Ascending aorta (tissue), 2 donors: Measurements from ENCODE around the gene LSM3. TPM values are rescaled to one million over a fixed set of nuclear protein-coding genes. Genes with fewer than 3 reads are reported as not detected.
A peak's percentile ranks its signal among the peaks of the same experiment; 100 is the strongest.

ENCODE experiments used
- DNase-seq, 2 donors: peaks; one replicate each; pipeline ENCODE4 v3.0.0-alpha.2; 2019; ENCODE audit warnings: low spot score in 2 of 2
- H3K27ac ChIP-seq, 2 donors: fragments of 200-600 bp; sonication (generic); one replicate each; pipeline ENCODE4 v1.5.1; 2016 to 2017; ENCODE audit warnings: mild to moderate bottlenecking in 1 of 2
- H3K27me3 ChIP-seq: fragments of 200-600 bp; sonication (generic); one replicate; pipeline ENCODE4 v1.5.1; 2017
- H3K36me3 ChIP-seq, 2 donors: fragments of 200-600 bp; sonication (generic); one replicate each; pipeline ENCODE4 v1.5.1; 2016
- H3K4me1 ChIP-seq, 2 donors: fragments of 200-600 bp; sonication (generic); one replicate each; pipeline ENCODE4 v1.5.1; 2016 to 2017; ENCODE audit warnings: mild to moderate bottlenecking in 1 of 2
- H3K4me3 ChIP-seq, 2 donors: fragments of 200-600 bp; sonication (generic); one replicate each; pipeline ENCODE4 v1.5.1; 2016 to 2017; ENCODE audit warnings: mild to moderate bottlenecking in 1 of 2
- H3K9me3 ChIP-seq, 2 donors: fragments of 200-600 bp; sonication (generic); one replicate each; pipeline ENCODE4 v1.5.1; 2016
- CTCF ChIP-seq, 3 experiments: fragments of 200-600 bp in 2 of 3; fragments of 450-650 bp in 1 of 3; sonication (generic) in 2 of 3; IDR thresholded peaks; one replicate each; pipeline ENCODE4 v1.5.1; 2016 to 2019; ENCODE audit warnings: antibody characterized with exemption in 3 of 3, mild to moderate bottlenecking in 1 of 3, moderate library complexity in 1 of 3
- intact Hi-C: fragments of 100-400 bp; cut with DNase I; formaldehyde crosslinking; loops from one replicate; pipeline ENCODE4 v1.15.1; 2023
- total RNA-seq: library from RNA; depleted of rRNA; stranded (reverse); fragments of >200 nt; gene quantifications from one replicate; pipeline ENCODE4 v1.1.0, GENCODE V29; 2016

LSM3 gene
- total RNA-seq, 1 donor from 2014 or later = 3.9 TPM

- Histone ChIP-seq H3K36me3 (no peaks in the 10 kb centered on the region), H3K27ac (no peak overlapping the region), H3K9me3 (no peaks in the 10 kb centered on the region), H3K4me3 (no peak overlapping the region), H3K4me1 (no peaks in the 10 kb centered on the region), H3K27me3 (no peaks in the 10 kb centered on the region)
- no peak for TF ChIP-seq CTCF (IDR thresholded peaks at IDR 0.05)
- intact Hi-C loops = no loop called here
- DNase-seq = no peak
Observed at GRCh38 chr3:14214764-14215163, 36.1 kb downstream of the LSM3 start.

- H3K4me3 ChIP-seq = peak overlapping the region in 1 of 2 donors; percentile 48
- DNase-seq = peak in 1 of 2 donors; percentile 51
- intact Hi-C loops = no loop called here
- peak overlapping the region in 1 of 2 donors; percentile 69 for H3K27ac ChIP-seq
- TF ChIP-seq CTCF (IDR thresholded peaks at IDR 0.05) = peak in 2 of 3 experiments; percentile 14 to 44
- no peaks in the 10 kb centered on the region for H3K27me3 ChIP-seq
- no peaks in the 10 kb centered on the region for H3K4me1 ChIP-seq
- H3K9me3 ChIP-seq = no peaks in the 10 kb centered on the region
- no peaks in the 10 kb centered on the region for H3K36me3 ChIP-seq
Observed at GRCh38 chr3:14216257-14217048, 37.8 kb downstream of the LSM3 start.

- H3K4me3 ChIP-seq = no peak overlapping the region
- no peaks in the 10 kb centered on the region for H3K36me3 ChIP-seq
- no peak overlapping the region for H3K27ac ChIP-seq
- no peaks in the 10 kb centered on the region for H3K4me1 ChIP-seq
- no peaks in the 10 kb centered on the region for H3K27me3 ChIP-seq
- no peak for DNase-seq
- no peak for TF ChIP-seq CTCF (IDR thresholded peaks at IDR 0.05)
- intact Hi-C loops = no loop called here
- H3K9me3 ChIP-seq = peaks cover 0 to 7% of the 10 kb centered on the region in 2 donors
Observed at GRCh38 chr3:14218355-14218754, 39.7 kb downstream of the LSM3 start.

GRCh38 chr3:14220933-14221332 is 42.3 kb downstream of the LSM3 start:
- Histone ChIP-seq H3K4me1 (no peaks in the 10 kb centered on the region), H3K27ac (no peak overlapping the region), H3K36me3 (no peaks in the 10 kb centered on the region), H3K9me3 (peaks cover 0 to 7% of the 10 kb centered on the region in 2 donors), H3K27me3 (no peaks in the 10 kb centered on the region), H3K4me3 (no peak overlapping the region)
- no peak for TF ChIP-seq CTCF (IDR thresholded peaks at IDR 0.05)
- no peak for DNase-seq
- intact Hi-C loops = no loop called here

- Histone ChIP-seq H3K4me3 (no peak overlapping the region), H3K36me3 (no peaks in the 10 kb centered on the region), H3K27me3 (no peaks in the 10 kb centered on the region), H3K4me1 (no peaks in the 10 kb centered on the region), H3K27ac (no peak overlapping the region), H3K9me3 (peaks cover 0 to 7% of the 10 kb centered on the region in 2 donors)
- no peak for TF ChIP-seq CTCF (IDR thresholded peaks at IDR 0.05)
- intact Hi-C loops = no loop called here
- DNase-seq = no peak
Observed at GRCh38 chr3:14221902-14222301, 43.3 kb downstream of the LSM3 start.
